HS-27A (cell line): ENCODE measurements around the gene PPP1R15B.
A peak's percentile ranks its signal among the peaks of the same experiment; 100 is the strongest.

Experiments
- DNase-seq: peaks from one replicate; pipeline ENCODE4 v3.0.0-alpha.2; 2012; ENCODE audit warnings: low read depth, missing footprints

The PPP1R15B gene

DNA sequence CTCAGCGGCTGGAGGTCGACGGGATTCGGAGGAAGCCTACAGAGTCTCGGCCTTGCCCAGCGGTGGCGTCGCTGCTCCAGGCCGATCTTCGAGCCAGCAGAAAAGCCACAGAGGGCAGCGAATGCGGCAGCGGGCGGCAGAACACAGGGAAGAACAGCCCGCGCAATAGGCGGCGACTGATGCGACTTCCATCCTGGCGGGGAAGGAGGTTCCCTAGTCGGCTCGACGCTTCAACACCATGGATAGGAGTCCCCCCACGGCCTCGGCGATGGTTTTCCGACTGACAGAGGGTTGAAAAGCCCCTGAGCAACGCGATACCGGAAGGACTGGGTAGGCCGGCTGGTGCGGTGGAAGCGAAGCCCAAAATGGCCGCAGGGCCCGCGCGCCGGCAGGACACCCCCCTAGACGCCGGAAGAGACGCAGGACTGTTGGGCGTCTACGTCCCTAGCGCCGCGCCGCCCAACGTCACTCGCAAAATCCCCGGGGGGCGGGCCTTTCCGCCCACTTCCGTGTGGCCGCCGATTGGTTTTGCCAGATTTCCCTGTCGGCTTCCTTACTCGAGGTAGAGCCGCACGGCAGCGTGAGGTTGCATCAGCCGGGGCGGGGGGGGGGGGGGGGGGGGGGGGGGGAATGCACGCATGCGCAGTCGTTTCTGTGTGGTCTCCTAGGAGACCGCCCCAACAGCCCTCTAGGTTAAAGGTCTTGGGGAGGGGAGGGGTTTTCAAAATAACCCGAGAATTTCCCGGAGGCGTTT is at the start of gene PPP1R15B:
Gene PPP1R15B (minus strand): TSS at position 367 of the 754 bp plus-strand sequence. CDS start 406 bp downstream, outside the sequence.
- peak; percentile 90 for DNase-seq

DNA sequence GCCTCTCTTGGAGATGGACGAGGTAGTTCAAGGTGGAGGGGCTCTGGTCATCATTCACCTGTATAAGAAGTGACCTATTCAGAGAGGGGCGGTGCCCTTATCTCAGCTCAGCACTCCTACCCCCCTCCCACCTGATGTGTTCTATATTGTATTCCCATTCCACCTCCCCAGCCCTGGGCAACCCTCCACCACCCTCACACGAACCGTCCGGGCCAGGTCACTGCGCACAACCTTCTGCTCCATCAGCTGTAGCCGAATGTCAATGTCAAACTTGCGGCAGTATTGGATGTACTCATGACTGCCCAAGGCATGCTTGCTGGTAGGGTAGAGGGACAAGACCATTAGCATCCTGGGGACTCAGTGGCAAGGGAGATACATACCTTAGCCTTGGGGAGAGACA is 48.7 kb upstream of the PPP1R15B start:
- no peak for DNase-seq

DNA sequence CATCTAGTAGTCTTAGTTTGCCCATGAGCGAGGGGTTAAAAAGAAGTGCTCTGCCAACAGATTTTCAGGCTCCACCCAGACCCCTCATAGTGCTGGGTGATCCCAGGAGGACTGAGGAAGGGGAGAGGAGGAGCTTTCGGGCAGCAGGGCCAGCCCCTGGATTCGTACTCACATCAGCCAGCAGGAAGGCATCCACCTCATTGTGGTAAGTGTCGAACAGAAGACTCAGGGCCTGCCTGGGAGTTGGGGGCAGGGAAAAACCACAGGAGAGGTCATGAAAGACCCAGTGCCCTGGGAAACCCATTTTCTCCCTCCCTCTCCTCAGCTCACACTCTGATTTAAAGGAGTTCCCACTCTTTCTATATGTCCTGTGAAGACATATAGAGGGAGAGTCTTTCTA is 48.1 kb upstream of the PPP1R15B start:
- no peak for DNase-seq

DNA sequence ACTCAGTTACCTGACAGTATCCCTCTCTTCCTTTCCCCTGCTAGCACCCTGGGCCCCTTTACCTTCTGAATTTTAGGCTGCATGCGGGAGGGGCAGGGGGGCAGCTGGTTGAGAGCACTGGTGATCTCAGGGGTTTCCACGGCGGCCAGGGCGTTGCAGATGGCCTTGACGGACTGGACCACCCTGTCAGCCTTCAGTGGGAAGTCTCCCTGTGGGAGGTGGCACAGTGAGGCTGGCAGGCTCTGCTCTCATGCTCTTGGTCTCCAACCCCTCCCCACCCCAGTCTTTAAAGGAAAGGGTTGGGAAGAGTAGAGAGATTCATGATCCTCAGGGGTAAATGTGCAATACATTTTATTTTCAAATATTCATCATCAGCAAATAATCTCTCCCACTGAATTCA is 46.0 kb upstream of the PPP1R15B start:
- DNase-seq = no peak

DNA sequence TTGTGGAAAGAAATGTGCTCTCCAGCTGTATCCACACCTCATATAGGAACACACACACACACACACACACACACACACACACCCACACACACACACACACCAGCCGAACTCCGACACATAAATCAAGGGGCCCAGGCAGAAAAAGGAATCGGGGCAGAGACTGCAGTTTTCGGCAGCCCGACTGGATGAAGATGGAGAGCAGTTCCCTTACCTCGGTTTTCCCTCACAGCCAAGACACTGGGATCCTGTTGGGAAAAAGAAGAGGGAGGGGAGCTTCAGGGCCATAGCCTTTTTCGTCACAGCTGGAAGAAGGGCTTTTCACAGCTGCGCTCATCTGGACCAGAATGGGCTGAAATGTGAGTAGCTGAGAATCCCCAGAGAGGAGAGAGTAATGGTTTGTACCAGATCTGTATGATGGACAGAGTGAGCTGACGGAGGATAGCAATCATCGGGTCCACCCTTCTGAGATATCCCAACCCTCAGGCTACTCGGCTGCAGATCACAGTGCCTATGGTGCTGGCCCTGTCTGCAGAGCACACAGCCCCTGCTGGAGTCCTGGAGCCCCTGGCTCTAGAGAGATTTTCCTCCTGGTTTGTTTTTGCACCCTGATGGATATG is 45.3 kb upstream of the PPP1R15B start:
- no peak for DNase-seq

DNA sequence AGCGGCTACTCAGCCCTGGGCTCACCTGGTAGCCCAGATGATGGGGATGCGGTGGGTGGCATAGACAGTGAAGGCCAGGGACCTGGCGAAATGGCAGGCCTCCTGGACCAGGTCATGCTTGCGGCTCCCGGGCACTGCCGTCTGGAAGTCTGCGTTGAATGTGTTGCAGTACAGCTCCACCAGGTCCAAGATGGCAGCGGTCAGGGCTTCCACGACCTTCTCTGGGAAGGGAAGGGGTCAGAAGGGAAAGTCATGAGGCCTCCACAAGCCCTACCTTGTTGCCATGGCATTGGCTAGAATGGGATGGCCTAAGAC is 44.2 kb upstream of the PPP1R15B start:
- DNase-seq = no peak

DNA sequence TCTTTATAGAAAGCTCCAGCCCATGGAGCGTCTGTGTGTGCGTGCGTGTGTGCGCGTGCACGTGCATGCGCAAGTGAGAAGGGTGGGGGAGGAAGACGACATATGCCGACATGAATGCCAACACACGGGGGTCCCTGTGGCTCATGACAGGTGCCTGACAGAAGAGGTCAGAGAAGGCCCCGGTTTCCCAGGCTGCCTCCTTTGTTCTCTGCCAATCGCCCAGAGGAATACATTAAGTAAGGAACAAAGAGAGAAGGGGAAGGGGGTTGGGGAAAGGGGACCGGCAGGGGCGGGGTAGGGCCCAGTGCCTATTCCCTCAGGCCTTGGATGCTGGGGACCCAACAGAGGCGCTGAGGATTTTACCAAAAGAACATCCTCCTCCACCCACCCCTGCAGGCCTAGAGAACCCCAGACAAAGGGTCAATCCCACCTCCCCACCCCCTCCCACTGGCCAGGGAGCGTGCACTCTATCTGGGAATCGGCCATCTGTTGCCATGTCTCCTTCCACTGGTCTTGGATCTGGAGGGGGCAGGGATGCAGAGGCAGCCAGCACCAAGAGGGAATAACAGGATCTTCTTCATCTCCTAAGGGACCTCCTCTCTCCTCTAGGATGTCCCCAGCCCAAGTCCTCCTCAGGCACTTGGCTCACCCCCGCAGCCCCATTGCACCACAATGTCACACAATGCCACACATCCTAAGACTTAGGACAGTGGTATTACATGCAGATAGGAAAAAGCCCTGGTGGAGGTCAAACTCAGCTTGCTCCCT is 43.6 kb upstream of the PPP1R15B start:
- no peak for DNase-seq

DNA sequence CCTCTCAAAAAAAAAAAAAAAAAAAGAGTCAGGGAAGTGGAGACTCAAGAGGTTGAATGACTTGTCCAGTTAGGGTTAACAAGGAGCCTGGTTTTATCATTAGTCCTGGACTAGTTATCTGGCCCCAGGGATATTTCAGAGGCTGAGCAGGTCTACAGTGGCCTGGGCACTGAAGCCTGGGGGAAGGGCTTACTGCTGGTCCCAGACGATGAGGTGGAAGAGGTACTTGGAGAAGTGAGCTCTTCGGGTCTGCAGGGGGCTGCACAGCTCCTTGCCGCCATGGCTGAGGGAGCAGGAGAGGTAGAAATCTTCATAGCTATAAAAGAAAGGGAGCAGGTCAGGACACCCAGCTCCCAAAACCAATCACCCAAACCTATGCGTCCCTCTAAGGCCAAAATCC is 42.9 kb upstream of the PPP1R15B start:
- DNase-seq = no peak

DNA sequence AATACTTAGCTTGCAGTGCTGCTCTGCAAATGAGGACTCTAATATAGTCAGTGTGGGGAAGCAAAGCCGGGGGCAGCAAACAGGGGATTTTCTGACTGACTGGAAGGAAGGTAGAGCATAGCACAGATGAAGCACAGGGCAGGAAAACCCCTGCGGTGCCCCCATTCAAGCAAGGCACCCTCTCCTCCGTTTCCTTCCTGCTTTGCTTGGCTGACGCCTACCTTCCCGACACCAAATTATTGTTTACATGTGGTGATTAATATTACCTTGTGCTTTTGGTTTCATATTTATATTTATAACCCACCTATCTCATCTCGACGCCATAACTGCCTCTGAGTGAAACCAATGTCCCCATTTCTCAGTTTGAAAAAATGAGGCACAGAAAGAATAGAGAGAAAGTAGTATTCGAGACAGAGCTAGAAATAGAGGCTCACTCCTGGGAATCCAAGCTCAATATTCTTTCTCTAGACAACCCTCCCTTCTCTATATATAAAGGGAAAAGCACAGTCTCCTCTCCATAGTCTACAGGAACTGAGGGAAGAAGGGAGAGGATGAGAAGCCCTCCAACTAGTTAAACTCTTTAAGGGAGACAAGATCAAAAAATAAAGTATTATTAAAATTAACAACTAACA is 41.6 kb upstream of the PPP1R15B start:
- no peak for DNase-seq

DNA sequence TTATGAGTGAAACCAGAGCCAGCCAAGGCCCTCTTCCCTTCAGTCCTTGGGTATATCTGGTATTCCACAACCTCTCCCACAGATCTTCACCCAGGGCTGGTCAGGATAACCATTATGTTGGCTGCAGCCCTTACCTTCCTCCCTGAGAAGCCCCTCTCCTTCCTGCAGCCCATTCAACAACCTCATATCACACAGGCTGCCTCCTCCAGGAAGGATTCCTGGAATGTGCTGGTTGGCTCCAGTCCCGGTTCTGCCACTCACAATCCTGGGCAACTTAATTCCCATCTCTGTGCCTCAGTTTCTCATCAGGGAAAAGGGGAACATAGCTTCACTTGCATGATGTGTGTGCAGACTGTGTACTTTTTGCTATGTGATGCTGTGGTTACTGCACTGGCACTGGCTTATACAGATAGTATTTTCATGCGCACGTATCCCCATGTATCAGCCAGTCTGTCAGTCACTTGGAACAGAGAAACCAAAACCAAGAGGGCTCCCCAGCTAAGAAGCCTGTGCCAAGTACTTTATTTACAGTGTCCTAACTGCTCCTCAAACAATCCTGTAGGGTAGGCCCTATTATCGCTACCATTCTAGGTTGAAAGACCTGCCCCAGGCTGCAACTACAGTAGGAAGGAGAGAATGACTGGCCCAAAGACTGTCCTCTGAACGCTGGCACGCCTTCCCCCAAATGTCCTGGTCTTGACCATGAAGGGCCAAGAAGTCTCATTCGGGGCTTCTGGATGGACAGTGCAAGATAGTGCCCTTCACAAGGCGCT is 39.9 kb upstream of the PPP1R15B start:
- DNase-seq = no peak

DNA sequence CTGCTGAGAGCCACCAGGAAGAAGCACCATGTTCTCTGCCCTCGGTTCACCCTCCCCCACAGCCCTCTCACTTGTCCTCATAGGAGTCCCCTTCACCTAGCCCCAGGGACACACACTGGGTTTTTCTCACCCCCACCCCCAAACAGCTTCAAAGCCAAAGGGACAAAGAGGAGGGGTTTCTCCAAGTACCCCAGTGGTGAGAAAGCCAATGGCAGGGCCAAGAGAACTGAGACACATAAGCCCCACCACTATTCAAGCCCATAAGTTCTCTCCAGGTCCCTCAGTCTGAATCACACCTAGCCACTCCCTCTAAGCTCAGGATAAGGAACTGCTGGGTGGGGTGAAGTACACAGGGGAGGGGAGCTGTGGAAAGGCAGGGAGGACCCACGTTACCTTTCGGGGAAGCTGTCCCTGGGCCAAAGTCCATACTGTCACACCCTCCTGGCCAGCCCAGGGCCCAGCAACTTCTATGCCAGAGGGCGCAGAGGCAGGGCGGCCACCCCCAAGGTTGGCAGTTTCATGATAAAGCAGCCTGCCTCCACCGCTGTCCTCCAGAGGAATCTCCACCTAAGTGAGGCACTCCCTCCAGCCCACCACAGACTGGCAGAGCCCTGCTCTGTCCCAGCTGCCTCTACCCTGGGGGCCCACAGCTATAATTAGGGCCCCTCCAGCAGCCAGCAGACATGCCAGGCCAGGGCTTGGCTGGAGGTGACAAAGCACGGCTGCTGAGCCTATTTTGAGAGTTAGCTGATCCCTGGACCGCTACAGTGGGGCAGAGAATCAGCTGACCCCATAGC is 39.0 kb upstream of the PPP1R15B start:
- DNase-seq = no peak

DNA sequence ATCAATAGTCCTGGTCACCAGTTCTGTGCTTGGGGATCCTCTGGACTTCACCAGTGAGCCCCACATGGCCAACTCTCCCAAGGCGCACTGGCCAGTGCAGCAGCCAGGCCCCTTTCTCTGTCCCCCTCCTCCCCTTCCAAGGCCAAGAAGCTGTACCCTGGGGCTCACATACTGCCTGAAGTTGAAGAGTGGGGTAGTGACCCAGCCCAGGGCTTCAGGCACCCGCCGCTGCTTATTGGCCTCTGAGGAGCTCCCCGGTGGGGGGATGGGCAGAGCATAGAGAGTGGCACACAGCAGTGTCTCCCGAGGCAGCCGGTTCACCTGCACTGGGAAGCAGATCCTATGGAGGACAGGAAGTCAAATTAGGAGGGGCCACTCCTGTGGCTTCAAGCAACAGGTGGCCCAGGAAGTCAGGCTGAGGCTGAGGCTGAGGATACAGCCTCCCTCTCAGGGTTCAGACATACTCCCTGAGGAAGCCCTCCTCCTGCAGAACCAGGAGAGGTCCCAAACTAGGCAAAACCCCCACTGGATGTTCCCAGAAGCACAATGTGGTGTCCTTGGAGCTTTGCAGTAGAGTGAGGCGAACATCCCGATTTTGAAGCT is 38.2 kb upstream of the PPP1R15B start:
- no peak for DNase-seq

DNA sequence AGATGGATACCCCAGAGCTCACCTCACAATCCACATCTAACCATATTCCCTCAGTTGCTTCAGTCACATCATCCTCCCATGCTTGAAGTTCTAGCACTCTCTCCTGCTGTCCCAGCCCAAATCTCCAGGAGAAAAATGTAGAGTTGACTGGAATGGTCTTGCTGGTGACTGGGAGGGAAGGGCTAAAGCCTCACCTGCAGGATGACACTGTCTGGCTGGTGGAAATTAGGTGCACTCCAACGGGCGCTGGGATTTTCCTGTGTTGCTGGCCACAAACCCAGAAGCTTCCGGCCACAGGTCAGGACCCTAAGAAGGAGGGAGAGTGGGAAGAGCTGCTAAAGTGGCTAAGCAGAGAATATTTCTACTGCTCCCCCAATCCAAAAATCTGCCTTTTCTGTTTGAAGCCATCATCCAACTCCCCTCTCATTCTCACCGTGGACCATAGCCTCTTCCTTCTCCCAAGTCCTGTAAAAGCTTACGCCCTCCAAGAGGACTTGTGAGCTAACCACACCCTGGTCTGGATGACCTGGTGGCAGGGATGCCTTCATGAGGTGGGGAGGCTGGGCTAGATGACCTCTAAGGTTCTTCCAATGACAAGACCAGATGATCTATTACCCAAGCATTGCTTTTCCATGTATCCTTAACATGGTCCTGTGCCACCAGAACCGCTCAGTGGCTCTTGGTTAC is 37.5 kb upstream of the PPP1R15B start:
- no peak for DNase-seq

DNA sequence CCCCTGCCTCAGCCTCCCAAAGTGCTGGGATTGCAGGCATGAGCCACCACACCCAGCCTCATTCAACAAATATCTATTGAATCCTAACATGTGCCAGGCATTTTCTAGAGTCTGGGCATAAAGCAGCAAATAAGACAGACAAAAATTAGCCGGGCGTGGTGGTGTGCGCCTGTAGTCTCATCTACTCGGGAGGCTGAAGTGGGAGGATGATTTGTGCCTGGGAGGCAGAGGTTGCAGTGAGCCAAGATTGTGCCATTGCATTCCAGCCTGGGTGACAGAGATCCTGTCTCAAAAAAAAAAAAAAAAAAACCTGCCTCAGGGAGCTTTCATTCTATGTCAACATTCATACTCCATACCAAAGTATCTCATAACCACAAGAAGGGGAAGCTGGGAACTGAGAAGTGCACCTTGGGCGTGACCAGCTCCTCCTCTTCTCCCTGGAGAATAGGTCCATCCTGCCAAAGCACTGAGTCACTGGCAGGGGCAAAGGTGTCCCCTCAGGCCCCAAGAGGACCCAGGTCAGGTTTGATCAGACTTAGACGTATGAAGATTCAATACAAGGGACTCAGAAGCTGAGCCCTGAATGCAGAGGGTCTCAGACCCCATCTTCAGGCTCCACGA is 36.8 kb upstream of the PPP1R15B start:
- DNase-seq = no peak

DNA sequence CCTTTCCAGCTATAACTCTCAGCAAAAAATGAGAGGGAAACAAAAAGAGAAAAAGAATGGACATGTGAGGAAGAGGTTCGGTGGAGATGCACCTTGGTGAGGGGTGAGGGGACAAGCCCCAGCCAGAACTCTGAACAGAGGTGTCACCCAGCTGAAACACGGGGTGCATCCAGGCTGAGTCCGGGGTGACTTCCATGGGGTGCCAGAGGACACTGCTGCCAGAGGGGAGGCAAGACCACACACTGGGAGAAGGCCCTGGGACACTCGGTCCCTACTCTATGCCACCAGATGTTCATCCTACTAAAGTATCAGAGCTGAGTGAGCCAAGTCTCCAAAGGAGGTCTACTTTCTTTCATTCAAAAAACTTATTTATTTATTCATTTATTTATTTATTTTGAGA is 36.1 kb upstream of the PPP1R15B start:
- DNase-seq = no peak

DNA sequence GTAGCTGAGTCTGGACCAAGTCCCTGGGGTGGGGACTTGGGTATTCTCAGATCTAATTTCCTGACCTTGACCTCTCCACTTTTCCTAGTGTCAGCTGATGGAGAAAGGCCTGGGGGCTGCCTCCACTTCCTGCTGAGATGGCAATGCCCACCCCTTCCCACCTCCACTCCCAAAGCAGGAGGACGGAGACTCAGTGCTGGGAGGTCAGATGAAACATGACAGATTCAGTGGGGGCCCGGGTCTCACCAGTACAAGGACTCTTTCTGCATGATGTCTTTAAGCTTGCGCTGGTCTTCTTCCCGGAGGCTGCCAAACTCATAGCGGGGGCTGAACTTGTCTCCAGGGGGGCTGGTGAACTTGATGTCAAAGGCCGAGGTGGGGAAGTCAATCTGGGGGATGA is 35.6 kb upstream of the PPP1R15B start:
- no peak for DNase-seq

DNA sequence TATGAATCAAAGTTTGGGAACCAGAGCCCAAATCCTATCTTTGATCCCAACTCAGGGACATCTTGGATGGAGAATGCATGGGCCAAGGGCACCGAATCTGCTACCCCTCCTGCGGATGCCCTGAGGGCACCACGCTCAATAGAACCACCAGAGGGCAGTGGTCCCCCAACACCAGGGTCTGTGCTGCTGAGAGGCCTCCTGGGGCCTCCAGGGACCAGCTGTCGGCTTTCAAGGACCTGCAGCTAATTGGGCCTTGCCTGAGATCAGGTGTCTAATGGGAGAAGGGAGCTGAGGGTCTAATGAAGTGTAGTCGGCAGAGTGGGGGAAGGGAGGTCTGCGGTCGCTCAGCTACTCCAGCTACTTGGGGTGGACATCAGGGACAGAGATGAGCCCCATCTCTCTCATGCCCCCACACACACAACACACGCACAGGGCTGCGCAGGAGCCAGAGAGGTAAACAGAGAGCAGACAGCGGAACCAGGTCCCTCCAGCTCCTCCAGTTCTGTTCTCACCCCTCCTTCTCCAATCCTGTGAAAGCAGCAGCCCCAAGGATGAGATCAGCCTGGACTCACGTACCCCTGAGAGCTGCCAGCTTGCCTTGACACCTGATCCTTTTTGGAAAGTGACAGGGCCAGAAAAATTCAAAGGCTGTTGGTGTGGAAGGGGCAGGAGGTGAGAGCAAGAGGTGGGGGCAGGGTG is 34.9 kb upstream of the PPP1R15B start:
- DNase-seq = no peak

DNA sequence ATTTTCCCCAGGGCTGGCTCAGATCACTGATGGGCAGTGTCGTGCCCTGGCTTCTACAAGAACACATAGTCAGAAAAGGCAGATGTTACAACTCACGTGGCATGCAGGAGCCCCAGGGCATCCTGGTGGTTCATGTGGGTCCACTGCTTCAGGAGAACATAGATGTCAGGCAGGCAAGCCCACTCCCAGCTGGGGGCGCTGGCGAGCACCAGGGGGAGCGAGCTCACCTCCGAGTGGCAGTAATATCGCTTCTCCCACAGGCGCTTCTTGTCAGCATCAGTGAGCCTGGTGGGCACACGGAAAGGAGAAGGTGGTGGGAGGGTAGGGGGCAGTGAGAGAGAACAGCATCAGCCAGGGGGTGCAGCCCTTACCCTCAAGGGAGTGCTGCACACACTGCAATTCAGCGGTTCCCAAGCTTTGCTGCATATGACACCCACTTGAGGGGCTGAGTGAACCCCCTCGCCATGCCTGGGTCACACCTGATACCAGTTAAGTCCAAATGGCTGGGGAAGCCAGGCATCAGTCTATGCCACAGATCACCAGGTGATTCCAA is 34.3 kb upstream of the PPP1R15B start:
- no peak for DNase-seq
